ENCODE measurements around the gene SSH2.

The SSH2 gene

GRCh38 chr17:29771546-29771945 lies 158.5 kb downstream of the SSH2 start:
- no peak for DNase-seq

- DNase-seq = no peak
Observed at GRCh38 chr17:29769225-29769624, 160.8 kb downstream of the SSH2 start.

GRCh38 chr17:29766796-29767327 lies 163.2 kb downstream of the SSH2 start:
- no peak for DNase-seq

GRCh38 chr17:29764748-29765147 lies 165.3 kb downstream of the SSH2 start:
- DNase-seq = no peak

DNA sequence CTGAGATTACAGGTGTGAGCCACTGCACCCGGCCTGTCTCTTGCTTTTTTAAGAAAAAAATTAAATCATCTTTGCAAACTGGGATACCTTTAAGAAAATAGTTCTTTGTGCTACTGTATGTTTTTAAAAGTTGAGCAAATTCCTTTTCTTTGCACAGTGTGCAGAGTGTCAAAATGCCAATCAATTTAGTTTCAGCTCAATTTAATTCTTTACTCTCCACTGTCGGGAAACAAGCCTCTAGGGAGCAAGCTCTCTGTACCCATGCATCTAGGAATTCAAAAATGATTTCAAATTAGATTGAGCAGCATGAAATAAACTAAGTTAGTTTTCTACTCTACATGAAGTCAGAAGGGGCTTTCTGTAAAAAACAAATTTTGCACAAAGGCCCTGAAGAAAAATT lies 165.8 kb downstream of the SSH2 start:
- no peak for DNase-seq

GRCh38 chr17:29763273-29763672 lies 166.8 kb downstream of the SSH2 start:
- no peak for DNase-seq

- peak; percentile 92 for DNase-seq
Observed at GRCh38 chr17:29761040-29761761, 168.8 kb downstream of the SSH2 start.

- DNase-seq = peak; percentile 44 to 54
Observed at GRCh38 chr17:29760279-29761039, 169.6 kb downstream of the SSH2 start.

DNA sequence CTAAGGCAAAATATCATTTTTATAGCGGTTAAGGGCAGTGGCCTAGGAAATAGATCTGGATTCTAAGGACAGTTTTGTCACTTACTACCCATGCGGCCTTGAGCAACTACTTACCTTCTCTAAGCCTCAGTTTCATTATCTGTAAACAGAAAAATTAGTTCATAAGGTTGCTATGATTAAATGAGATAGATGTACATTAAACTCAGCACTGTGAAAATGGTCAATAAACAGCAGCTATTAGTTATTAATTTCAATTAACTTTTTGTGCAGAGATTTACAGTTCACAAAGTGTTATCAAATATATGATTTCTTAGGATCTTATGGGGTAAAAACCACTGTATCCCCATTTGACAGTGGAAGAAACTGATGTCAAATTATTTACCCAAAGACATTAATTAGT lies 171.8 kb downstream of the SSH2 start:
- DNase-seq = no peak

GRCh38 chr17:29757788-29758187 lies 172.2 kb downstream of the SSH2 start:
- DNase-seq = no peak

GRCh38 chr17:29753845-29754439 lies 176.1 kb downstream of the SSH2 start:
- no peak for DNase-seq

GRCh38 chr17:29749045-29749825 lies 180.8 kb downstream of the SSH2 start:
- no peak for DNase-seq

DNA sequence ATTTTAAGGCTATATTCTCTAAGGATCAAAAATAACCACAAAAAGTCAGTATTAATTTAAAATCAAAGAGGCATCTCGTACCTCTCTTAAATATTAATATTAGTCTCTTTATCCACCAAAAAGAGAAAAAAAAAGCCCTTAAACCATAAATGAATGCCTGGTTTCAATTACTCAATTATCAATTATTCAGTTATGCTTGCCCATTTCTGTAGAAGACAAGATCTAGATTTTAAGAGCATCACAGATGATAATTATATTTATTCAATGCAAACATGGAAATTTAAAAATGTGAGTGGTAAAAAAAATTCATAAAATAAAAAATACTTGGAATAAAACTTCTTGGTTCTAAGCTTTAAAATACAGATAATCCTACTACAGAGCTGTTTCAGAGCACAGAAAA lies 181.6 kb downstream of the SSH2 start:
- no peak for DNase-seq

DNA sequence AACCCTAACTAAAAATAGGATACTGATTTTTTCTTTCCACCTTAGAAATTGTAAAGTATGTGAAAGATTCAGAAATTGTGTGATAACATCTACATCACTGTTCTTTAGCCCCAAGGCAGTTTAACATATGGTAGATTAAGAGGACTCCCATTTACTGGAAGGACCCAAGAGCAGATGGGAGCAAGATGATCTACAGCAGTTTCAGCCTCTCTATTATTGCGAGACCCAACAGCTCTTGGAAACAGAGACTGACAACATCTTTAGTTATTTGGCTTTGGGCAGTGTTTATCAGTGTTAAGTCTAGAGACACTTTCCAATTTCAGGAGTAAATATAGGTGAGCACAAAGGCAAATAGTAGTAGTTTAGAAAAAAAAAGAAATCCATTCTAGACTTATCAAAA lies 182.4 kb downstream of the SSH2 start:
- no peak for DNase-seq

GRCh38 chr17:29746669-29747068 lies 183.4 kb downstream of the SSH2 start:
- no peak for DNase-seq

- DNase-seq = no peak
Observed at GRCh38 chr17:29744121-29744520, 185.9 kb downstream of the SSH2 start.

GRCh38 chr17:29742210-29742513 lies 187.9 kb downstream of the SSH2 start:
- DNase-seq = no peak

- no peak for DNase-seq
Observed at GRCh38 chr17:29740017-29740416, 190.0 kb downstream of the SSH2 start.

DNA sequence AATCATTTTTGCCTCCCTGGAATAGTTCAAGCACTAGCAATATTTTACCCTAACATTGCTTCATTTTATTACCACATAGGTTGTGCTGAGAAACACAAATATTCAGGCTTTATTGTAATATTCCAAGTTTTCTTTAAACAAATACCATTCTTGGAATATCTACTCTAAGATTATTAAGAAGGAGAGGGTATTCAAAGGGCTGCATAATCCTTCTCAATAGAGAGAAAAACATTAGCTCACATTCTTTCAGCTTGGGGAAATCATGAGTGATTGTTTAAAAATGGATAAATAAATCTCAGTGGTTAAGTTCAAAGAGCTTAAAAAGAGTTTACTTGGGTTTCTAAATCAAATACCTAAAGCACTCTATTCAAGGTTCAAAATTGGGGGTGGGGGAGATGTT lies 195.4 kb downstream of the SSH2 start:
- DNase-seq = no peak

DNA sequence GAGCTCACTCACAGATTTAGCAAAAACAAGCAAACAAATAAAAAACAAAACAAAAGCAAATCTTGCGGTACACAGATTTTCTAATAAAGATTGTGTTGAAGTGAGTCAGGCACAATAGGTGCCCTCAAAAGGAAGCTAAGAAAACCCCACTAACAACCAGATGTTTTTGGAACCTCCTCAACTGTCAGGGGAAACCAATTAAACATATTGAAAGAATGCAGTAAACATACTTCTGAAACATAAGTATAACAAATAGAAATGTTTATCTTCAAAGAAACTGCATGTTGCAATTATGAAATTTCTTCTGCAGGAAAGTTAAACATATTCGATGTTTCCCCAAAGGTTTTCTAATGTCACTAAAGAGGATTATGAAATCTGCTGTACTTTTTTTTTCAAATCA lies 196.9 kb downstream of the SSH2 start:
- no peak for DNase-seq

DNA sequence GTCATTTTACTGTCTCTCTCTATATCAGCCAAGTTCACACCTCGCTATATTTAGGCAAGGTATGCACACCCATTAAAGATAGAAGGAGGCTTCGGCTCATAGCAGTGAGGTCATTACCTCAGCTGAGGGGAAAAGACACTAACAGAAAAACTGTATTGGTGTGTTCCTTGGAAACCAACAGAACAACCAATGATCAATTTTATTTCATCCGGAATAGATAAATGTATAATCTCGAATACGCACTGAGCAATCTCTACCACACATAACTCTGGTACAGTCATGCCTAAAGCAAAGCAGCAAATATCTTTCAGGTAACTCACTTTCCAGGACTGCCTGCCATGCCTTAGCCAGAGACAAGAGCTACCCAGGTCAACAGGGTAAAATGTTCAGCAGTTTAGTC lies 197.4 kb downstream of the SSH2 start:
- no peak for DNase-seq

GRCh38 chr17:29732209-29732608 lies 197.8 kb downstream of the SSH2 start:
- DNase-seq = no peak

DNA sequence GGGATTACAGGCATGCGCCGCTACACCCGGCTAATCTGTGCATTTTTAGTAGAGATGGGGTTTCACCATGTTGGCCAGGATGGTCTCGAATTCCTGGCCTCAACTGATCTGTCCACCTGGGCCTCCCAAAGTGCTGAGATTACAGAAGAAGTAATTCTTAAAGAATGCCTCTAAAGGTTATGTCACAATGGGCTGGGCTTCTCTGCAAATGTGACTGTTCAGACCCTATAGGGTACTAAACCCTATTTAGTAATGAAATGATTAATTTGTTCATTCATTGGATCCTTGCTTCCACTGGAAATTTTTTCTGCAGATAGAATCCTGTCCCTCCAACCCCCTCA lies 198.5 kb downstream of the SSH2 start:
- no peak for DNase-seq
